Activated CD4-positive, alpha-beta T cell treated with anti-CD3 and anti-CD28 coated beads for 1 hour (primary cell): Measurements from ENCODE around the gene CPNE1.

Experiments
- DNase-seq: peaks from one replicate; pipeline ENCODE4 v3.0.0-alpha.2; 2020

CPNE1 gene

GRCh38 chr20:35618263-35619131, 46.2 kb downstream of the CPNE1 start:
- no peak for DNase-seq

DNA sequence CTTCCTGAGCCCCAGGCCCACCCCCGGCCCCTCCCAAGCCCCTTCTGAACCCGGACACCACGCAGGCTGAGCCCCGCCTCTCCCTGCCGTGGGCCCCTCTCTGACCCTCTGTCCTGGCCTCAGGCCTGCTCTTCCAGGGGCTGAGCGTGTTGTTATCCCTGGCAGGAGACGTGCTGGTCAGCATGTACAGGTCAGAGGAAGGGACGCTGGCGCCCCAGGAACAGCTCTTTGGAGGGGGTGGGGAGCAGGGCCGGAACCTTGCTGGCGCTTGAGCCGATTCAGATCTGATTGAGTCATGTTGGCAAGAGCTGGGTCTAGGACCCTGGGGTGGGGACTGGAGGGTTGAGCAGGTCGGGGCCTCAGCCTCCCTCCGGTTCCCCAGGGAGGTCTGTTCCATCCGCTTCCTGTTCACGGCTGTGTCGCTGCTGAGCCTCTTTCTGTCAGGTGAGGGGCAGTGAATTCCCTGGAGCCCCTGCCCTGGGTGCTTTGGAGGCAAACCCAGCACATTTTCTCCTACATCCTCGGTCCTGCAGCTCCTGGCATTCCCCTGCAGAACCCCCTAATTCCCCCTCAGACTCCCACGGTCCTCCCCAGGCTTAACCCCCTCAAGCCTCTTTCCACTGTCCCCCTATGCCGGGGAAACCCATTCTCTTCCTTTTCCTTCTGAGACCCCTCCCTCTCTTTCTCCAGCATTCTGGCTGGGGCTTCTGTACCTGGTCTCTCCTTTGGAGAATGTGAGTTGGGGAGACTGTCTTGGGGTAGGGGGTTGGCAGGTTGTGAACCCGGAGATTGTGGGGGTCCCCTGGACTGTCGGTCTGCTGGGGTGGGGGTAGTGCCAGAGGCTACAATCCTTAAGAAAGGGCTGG, 47.1 kb downstream of the CPNE1 start:
- DNase-seq: no peak

GRCh38 chr20:35616465-35617396, 48.0 kb downstream of the CPNE1 start:
- peak; percentile 30 for DNase-seq

- DNase-seq: peak; percentile 100
Measured at GRCh38 chr20:35615667-35616464, 48.8 kb downstream of the CPNE1 start, which contains the start of gene SPAG4. Gene SPAG4, plus strand, starts transcription at chr20:35615829. Its CDS starts 175 bp downstream, at chr20:35616004.

DNA sequence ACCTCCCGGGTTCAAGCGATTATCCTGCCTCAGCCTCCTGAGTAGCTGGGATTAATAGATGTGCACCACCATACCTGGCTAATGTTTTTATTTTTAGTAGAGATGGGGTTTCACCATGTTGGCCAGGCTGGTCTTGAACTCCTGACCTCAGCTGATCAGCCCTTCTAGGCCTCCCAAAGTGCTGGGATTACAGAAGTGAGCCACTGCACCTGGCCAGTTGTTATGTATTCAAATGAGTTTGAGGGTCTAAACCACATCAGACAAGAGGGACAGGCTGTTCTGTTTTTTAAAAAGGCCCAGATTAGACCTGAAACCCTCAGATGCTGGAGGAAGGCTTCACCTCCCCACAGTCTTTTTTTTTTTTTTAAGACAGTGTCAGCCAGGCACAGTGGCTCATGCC, 53.2 kb downstream of the CPNE1 start:
- DNase-seq: no peak

- DNase-seq: no peak
Measured at GRCh38 chr20:35610833-35611427, 53.8 kb downstream of the CPNE1 start.

GRCh38 chr20:35607003-35607735, 57.5 kb downstream of the CPNE1 start:
- no peak for DNase-seq

DNA sequence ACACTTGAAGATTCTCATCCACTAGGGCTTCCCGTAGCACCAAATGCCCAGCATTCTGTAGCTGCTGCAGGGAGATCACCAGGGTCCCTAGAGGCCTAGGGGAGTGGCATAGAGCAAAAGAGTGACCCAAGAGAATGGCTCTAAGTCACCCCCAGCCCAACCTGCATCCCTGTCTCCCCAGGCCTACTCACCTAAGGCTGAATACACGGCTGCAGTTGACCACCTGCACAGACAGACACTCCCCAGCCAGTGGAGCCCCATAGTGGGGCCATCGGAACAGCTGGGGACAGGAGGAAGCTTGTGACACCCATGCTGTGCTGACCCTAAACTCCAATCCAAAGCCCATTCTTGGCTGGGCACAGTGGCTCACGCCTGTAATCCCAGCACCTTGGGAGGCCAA, 58.6 kb downstream of the CPNE1 start:
- no peak for DNase-seq

DNA sequence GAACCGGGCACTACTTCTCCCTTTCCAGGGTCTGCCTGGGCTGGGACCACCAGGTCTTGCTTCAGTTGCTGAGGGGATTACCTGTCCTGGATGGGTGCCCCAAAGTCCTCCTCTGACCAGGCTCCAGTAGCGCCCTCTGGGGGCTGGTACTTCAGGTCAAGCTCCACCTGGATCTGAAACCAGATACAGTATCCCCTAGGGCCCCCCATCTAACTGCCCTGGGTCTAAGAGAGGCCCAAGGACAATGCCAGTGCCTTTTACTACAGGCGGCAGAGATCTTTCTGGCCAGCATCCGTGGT, 60.3 kb downstream of the CPNE1 start:
- no peak for DNase-seq

DNA sequence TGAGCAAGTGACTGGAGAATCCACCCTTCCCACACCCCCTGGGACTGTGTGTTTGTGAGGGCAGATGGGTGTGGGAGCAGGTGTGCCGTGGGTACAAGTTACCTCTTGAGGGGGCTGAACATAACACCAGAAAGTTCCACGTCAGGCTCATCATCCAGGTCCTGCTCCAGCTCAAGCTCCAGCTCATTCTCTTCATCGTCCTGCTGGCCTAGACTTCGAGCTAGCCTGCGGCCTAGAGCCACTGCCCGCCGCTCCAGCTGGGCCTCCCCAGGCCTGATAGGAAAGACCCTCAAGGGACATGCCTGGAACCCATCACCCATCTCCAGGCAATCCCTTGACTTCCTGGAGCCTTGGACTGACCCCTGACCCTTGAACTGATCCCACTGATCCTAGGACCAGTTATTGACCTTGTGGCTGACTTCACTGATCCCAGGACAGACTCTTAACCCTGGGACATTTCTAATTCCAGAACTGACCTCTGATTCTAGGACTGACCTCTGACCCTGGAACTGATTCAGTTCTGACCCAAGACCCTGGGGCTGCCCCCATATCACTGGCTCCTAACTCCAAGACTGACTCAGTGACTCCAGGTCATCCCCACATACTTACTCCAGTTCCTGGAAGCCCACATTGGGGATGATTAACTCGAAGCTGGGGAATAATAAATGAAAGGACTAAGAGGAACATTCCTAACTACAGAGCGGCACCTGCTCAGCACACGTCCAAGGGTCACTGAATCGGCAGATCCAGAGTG, 60.8 kb downstream of the CPNE1 start:
- no peak for DNase-seq

- DNase-seq: no peak
Measured at GRCh38 chr20:35602851-35603495, 61.7 kb downstream of the CPNE1 start.

- no peak for DNase-seq
Measured at GRCh38 chr20:35601990-35602389, 62.7 kb downstream of the CPNE1 start.

DNA sequence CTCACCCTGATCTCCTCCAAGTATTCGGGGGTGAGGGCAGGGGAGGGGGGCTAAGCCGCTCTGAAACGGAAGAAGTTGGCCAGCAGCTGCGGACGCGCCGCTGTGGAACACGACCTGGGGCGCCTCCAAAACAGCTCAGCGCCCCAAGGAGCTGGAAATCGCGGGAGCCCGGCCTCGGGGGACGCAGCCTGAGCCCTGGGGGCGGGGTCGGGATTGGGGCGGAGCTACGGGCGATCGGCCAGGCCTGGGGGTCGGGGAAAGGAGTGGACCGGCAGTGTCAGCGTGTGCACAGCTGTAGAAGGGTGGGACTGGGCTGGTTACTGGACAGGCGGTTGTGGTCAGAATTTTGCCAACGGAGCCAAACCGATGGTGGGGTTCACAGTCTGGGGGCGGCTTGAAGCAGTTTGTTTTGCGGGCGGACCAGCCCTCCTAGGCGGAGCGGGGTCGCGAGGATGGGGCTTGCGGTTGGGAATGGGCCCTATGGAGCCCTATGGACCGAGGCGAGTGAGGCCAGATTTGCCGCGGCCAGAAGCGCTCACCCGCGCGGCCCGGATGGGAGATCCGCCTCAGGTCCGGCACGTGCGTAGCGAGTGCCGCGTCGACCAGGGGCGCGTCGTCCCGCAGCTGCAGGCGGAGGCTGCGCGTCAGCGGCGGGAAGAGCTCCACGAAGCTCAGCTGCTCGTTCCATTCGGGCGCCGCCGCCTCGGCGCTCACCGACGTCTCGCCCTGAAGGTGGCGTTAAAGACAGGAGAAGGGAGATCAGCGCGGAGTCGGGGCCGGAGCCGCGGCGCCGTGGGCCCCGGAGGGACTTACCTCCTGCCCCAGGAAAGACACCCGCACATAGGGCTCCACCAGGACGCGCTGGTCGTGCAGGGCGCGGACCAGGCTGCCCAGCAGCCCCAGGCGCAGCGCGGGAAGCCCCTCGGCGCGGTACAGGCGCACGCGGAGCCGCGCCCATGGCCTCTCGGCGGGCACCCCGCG, 63.4 kb downstream of the CPNE1 start:
- DNase-seq: peak; percentile 71

- no peak for DNase-seq
Measured at GRCh38 chr20:35600176-35600992, 64.3 kb downstream of the CPNE1 start.

- DNase-seq: no peak
Measured at GRCh38 chr20:35599776-35600120, 65.0 kb downstream of the CPNE1 start.

- DNase-seq: no peak
Measured at GRCh38 chr20:35598899-35599775, 65.6 kb downstream of the CPNE1 start.
